IPS-15b (cell line): ENCODE measurements around the gene NFIB.
A peak's percentile ranks its signal among the peaks of the same experiment; 100 is the strongest.

ENCODE experiments used
- H3K27me3 ChIP-seq: one replicate; pipeline ENCODE4 v1.6.1; 2013; ENCODE audit warnings: low read length; ENCODE audit not compliant: control insufficient read depth, insufficient read depth
- H3K36me3 ChIP-seq: one replicate; pipeline ENCODE4 v1.6.1; 2013; ENCODE audit warnings: low read length; ENCODE audit not compliant: control insufficient read depth, insufficient read depth
- H3K4me1 ChIP-seq: one replicate; pipeline ENCODE4 v1.6.1; 2013; ENCODE audit warnings: mild to moderate bottlenecking, low read length; ENCODE audit not compliant: control insufficient read depth, insufficient read depth
- H3K4me3 ChIP-seq: one replicate; pipeline ENCODE4 v1.5.1; 2013; ENCODE audit warnings: low read depth, low read length
- H3K9ac ChIP-seq: one replicate; pipeline ENCODE4 v1.6.1; 2013; ENCODE audit warnings: low read depth, mild to moderate bottlenecking, low read length
- H3K9me3 ChIP-seq: one replicate; pipeline ENCODE4 v1.6.1; 2013; ENCODE audit warnings: mild to moderate bottlenecking, low read length; ENCODE audit not compliant: control insufficient read depth, insufficient read depth

Gene NFIB

DNA sequence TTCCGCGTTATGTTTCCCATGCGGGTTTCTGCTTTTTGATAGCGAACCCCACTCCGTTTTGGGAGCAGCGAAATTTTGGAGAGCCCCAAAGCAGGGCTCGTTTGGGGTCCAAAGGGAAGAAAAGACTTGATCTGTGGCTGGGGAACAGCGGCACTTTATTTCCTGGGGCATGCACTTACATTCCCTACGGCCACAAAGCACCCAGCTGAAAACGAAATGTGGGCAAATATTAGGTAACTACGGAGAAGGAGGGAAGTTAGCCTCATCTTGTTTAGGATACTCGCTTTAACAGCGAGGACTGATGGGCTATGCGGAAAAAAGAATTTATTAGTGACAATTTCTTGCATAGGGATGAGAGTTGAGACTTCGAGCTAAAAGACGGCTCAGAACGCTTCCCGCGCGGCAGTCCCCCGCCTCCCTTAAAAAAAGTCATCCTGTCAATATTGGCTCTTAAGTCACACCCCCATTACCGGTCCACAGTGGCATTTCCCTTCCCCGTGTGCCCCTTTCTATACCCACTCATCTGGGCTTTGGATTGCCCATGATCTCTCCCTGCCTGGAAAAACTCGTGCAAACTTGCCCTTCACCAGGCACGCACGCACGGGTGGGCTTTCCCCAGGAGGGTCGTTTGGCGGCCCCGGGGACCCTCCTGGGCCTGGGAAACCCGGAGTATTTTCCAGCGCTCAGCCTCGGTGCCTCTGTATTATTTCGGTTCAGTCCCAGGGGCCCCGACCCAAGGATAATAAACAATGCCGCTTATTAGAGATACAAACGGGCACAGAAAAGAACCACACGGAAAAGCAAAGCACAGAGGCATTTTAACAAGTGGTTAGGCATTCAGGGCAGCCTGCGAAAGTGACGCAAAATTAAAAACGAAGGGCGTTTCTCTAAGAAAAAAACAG is 35.8 kb upstream of the NFIB start:
- H3K4me1 ChIP-seq: peaks cover 16% of the 10 kb centered on the region
- H3K27me3 ChIP-seq: peaks cover 91% of the 10 kb centered on the region
- peak overlapping the region; percentile 71 for H3K4me3 ChIP-seq
- no peaks in the 10 kb centered on the region for H3K9me3 ChIP-seq
- no peaks in the 10 kb centered on the region for H3K36me3 ChIP-seq
- H3K9ac ChIP-seq: no peak overlapping the region

DNA sequence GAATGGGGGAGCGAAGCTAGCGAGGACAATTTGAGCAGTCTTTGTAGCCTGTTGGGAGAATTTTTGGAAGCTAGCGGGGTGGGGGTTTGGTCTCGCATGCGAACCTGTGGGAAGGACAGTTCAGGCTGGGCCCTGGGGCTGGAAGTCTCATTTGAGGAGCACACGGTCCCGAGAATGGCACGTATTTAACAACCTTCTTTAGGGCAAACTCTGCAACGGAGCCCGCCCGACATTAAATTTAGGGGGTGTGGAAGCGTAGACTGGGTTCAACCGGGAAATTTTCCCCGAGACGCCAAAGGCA is 35.2 kb upstream of the NFIB start:
- no peak overlapping the region for H3K9ac ChIP-seq
- peak overlapping the region; percentile 71 for H3K4me3 ChIP-seq
- no peaks in the 10 kb centered on the region for H3K36me3 ChIP-seq
- peaks cover 18% of the 10 kb centered on the region for H3K4me1 ChIP-seq
- H3K9me3 ChIP-seq: no peaks in the 10 kb centered on the region
- peaks cover 91% of the 10 kb centered on the region for H3K27me3 ChIP-seq

DNA sequence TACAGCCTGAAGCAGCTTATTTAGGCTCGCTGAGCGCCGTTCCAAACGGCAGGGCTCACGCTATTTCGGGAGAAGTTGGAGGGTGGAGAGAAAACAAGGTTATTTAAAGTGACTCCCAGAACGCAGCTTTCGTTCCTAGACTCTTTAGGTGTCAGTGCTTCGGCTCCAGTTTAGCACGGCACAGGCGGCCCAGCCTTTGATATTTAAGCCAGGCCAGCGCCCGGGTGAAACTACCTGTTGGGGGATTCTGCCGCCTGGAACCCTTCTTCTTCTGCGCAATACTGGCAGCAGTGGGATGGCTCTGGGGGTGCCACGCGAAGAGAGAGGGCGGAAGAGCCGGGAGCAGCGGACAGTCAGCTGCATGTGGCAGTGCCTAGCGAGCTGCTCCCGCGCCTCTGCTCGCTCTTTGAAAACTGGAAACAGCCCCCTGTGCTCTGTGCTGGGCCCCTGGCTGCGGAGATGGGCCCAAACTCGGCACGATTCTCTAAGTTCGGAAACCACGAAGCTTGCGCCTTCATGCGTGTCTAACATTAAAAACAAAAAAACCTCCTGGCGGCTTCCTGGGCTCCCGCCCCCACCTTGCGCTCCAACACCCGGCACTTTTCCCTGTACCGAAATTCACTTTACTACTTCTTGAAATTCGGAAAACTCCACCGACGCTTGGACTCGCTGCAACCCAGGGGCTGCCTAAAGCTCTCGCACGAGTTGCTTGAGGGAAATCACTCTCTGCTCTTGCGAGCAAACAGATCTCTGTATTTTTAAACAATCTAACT is 34.6 kb upstream of the NFIB start:
- H3K4me1 ChIP-seq: peaks cover 18% of the 10 kb centered on the region
- no peaks in the 10 kb centered on the region for H3K9me3 ChIP-seq
- no peaks in the 10 kb centered on the region for H3K36me3 ChIP-seq
- no peak overlapping the region for H3K9ac ChIP-seq
- peaks cover 91% of the 10 kb centered on the region for H3K27me3 ChIP-seq
- H3K4me3 ChIP-seq: peak overlapping the region; percentile 71

DNA sequence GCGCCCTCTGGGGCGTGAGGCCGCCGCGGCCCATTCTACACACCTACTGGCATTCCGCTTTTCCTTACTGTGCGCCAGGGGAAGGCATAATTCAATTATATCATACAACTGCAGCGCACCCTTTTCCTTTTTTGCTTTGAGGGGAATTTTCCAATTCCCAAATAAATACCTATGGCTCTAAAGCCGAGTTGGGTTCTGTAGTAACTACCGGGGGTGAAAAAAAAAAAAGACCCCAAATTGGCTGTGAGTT is 34.1 kb upstream of the NFIB start:
- peak overlapping the region; percentile 71 for H3K4me3 ChIP-seq
- H3K4me1 ChIP-seq: peaks cover 21% of the 10 kb centered on the region
- no peaks in the 10 kb centered on the region for H3K36me3 ChIP-seq
- no peak overlapping the region for H3K9ac ChIP-seq
- no peaks in the 10 kb centered on the region for H3K9me3 ChIP-seq
- peaks cover 93% of the 10 kb centered on the region for H3K27me3 ChIP-seq

DNA sequence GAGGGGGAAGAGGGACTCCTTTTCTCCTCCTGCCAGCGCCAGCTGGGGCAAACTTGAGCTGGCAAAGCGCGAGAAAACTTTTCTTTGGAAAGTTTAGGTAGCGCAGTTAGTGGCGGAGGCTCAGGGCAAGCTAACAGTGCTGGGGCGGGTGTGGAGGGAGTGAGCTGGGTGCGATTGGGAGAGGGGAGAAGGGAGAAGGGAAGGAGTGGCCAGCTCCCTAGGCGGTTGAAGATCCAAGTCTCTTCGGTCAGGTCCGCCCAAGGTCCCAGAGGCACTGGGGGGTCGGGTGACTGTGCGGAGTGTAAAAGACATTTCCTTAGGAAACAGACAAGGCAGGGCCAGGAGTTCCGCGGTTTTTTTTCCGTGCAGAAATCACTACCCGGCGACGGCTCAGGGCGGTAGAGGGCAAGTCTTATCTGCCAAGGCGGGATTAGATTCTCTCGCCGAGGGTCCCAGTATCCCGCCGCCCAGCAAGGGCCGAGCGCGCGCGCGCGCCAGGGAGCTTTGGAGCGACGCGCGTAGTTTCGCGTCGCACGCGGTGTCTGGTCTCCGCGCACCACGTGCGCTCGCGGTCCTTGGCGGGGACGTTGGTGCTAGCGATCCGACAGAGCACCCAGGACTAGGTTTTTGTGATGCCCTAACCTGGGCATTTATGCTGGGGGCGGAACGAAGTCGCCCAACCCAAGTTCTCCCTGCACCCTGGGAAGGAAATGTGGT is 33.6 kb upstream of the NFIB start:
- Histone ChIP-seq H3K4me1 (peaks cover 19% of the 10 kb centered on the region), H3K9me3 (no peaks in the 10 kb centered on the region), H3K4me3 (peak overlapping the region; percentile 71), H3K36me3 (no peaks in the 10 kb centered on the region), H3K27me3 (peaks cover 93% of the 10 kb centered on the region), H3K9ac (no peak overlapping the region)

DNA sequence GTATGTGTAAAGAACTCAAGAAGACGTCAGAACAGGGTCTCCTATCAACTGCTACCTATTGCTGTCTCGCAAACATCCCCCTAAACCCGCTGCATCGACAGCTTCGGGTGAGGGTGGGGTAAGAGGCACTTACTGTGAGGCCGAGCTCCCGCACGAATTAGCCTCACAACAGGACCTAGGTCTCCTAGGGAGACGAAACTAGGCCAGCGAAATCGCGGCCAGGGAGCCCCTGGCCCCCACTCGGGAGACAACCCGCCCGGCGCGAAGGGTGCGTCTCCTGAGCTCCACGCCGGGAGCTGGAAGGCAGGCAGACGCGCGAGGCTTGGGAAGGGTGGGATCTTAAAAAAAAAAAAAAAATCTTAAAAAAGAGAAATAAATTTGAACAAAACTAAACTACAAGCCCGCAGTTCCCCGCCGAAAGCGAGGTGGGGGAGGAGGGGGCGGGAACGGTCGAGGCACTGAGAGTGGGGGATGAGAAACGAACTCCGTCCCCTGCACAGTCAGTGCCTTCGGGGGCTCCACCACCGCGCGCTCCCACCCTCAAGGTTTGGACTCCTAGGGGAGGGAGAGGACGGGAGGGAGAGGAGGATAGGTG is 33.0 kb upstream of the NFIB start:
- H3K4me3 ChIP-seq: peak overlapping the region; percentile 71
- no peaks in the 10 kb centered on the region for H3K9me3 ChIP-seq
- H3K9ac ChIP-seq: no peak overlapping the region
- H3K4me1 ChIP-seq: peaks cover 19% of the 10 kb centered on the region
- peaks cover 93% of the 10 kb centered on the region for H3K27me3 ChIP-seq
- no peaks in the 10 kb centered on the region for H3K36me3 ChIP-seq

DNA sequence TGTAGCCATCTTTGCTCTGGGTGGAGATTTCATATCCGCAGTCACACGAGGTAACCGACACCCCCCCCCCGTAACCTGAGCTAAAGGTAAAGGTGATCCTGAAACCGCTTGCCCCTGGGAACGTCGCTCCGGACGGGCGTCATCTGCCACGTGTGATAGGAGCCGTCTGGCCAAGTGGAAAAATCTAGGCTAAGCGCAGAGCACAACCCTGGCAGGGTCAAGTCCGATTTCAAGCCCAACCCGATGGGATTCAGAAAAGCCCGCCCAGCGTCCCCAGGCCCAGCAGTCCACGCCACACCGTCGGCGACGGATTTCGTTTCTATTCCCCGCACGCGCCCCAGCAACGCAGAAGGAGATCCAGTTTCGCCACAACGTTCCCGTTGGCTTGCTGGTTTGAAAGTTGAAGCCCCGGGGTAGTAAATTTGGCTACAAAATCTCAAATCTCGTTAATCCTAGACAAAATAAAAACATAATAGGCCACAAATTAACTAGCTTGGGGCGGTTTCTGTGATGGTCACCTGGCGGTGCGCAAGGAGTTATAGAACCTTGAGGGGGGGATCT is 32.4 kb upstream of the NFIB start:
- H3K9ac ChIP-seq: no peak overlapping the region
- peaks cover 19% of the 10 kb centered on the region for H3K4me1 ChIP-seq
- no peaks in the 10 kb centered on the region for H3K9me3 ChIP-seq
- H3K36me3 ChIP-seq: no peaks in the 10 kb centered on the region
- peaks cover 93% of the 10 kb centered on the region for H3K27me3 ChIP-seq
- H3K4me3 ChIP-seq: peak overlapping the region; percentile 71

DNA sequence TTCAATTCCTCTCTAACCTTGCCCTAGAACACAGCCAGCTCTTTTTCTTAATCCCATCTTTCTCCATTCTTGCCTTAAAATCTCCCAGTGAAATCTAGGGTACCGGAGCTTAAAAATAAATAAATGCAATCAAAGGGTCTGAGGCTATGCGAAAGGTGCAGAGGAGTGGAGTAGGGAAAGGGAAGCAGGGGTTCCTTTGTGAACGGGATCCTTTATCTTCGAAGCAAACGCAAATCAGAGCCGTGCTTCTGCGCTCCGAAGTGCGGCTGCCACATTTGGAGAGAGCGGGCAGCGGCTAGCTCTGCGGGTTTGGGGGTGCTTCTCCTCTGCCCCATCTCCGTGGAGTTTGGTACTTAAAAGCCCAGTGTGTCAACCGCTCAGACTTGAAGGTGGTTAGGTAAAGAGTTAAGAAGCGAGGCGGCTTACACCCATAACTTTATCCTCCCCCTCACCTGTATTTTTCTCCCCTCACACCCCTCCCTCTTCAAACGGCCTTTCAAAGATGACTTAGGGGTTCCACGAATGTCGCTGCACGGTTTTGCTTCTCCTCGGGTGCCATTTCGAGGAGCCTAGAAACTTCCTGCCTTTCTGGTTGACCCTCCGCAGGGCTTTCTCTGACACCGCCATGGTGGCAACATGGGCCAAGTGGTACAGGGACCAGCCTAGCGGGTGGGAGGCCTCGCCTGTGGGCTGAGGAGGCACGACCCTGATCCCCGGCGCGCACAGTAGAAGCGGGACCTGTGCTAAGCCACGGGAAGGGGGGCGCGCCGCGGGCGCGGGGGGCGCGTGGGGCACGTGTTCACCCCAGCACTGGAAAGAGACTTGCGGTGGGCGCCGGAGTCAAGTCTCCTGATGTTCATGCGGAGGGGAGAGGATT is 31.7 kb upstream of the NFIB start:
- Histone ChIP-seq H3K9me3 (no peaks in the 10 kb centered on the region), H3K4me1 (peaks cover 23% of the 10 kb centered on the region), H3K36me3 (no peaks in the 10 kb centered on the region), H3K4me3 (peak overlapping the region; percentile 71), H3K27me3 (peaks cover 93% of the 10 kb centered on the region), H3K9ac (no peak overlapping the region)

DNA sequence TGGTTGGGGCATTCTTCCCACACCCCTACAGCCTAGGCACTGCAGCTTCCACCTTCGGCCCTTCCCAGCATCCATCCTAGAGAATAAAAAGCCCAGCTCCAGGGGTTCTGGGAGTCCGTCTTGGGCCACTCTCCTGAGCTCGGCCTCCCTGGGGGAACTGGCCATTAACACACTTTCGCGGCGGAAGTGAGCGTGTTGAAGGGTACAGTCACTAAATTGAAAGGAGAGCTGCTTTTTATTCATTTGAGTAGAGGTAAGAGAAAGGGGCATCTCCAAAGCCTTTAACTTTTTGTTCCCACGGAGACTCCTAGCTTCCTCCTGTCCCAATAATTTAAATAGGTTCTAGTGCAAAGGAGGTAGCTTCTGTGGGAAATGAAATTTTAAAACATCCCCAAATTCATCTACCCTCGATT is 31.0 kb upstream of the NFIB start:
- peak overlapping the region; percentile 71 for H3K4me3 ChIP-seq

DNA sequence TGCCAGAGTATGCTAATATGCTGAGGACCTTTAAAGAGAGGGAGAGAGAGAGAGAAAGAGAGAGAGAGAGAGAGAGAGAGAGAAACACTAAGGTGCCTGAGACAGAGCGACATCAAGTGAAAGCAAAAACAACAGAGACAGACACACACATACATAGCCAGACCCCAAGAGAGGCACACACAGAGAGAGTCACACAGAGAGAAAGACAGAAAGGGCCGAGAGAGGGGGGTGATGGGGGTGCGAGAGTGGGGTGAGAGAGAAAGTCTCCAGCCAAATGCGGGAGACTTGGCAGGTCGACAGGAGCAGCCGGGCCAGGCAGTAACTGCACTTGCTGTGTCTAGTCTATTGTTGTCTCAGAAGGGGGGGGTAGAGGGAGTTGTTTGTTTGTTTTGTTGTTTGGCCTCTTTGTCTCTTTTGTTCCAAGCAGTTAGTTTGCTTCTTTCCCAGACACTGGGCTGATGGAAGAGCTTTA is 30.1 kb upstream of the NFIB start:
- no peaks in the 10 kb centered on the region for H3K9me3 ChIP-seq
- peaks cover 21% of the 10 kb centered on the region for H3K4me1 ChIP-seq
- H3K9ac ChIP-seq: no peak overlapping the region
- peak overlapping the region; percentile 30 for H3K4me3 ChIP-seq
- H3K27me3 ChIP-seq: peaks cover 93% of the 10 kb centered on the region
- H3K36me3 ChIP-seq: no peaks in the 10 kb centered on the region

More for the DNA sequence above, 31.0 kb upstream of the NFIB start:
- Histone ChIP-seq H3K4me1 (peaks cover 22% of the 10 kb centered on the region), H3K9ac (no peak overlapping the region), H3K36me3 (no peaks in the 10 kb centered on the region), H3K9me3 (no peaks in the 10 kb centered on the region), H3K27me3 (peaks cover 93% of the 10 kb centered on the region)
